GM12878 (cell line): ENCODE measurements around the gene SLC39A7.

Source experiments
- ATF2 ChIP-seq: IDR thresholded peaks from 2 replicates; pipeline ENCODE4 v1.6.1; 2012; ENCODE audit warnings: low read length, inconsistent platforms
- EZH2 ChIP-seq: IDR thresholded peaks from 2 replicates; pipeline ENCODE4 v1.6.1; 2012; ENCODE audit warnings: low read depth, mild to moderate bottlenecking, control low read depth, inconsistent platforms, low read length, borderline replicate concordance; ENCODE audit not compliant: control insufficient read depth
- JUNB ChIP-seq: IDR thresholded peaks from 2 replicates; pipeline ENCODE4 v1.6.1; 2016; ENCODE audit warnings: antibody characterized with exemption, mild to moderate bottlenecking
- RAD21 ChIP-seq: IDR thresholded peaks from 2 replicates; pipeline ENCODE4 v1.6.1; 2011; ENCODE audit warnings: mild to moderate bottlenecking, low read depth, low read length, moderate library complexity; ENCODE audit not compliant: insufficient read depth
- SREBF2 ChIP-seq: IDR thresholded peaks from 2 replicates; pipeline ENCODE4 v1.6.1; 2012; ENCODE audit warnings: mild to moderate bottlenecking, low read length
- TF ChIP-seq, protein P1 (sequence below): IDR thresholded peaks from 2 replicates; pipeline ENCODE4 v1.6.1; 2011; ENCODE audit warnings: borderline replicate concordance, low read depth, mild to moderate bottlenecking, moderate library complexity, low read length; ENCODE audit not compliant: insufficient read depth, poor library complexity, severe bottlenecking

- TF ChIP-seq EZH2 (no peak), RAD21 (no peak), SREBF2 (no peak), JUNB (no peak), ATF2 (no peak)
- TF ChIP-seq, protein P1, sequence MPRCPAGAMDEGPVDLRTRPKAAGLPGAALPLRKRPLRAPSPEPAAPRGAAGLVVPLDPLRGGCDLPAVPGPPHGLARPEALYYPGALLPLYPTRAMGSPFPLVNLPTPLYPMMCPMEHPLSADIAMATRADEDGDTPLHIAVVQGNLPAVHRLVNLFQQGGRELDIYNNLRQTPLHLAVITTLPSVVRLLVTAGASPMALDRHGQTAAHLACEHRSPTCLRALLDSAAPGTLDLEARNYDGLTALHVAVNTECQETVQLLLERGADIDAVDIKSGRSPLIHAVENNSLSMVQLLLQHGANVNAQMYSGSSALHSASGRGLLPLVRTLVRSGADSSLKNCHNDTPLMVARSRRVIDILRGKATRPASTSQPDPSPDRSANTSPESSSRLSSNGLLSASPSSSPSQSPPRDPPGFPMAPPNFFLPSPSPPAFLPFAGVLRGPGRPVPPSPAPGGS = no peak
Observed at GRCh38 chr6:33215271-33216116, 14.8 kb downstream of the SLC39A7 start.
